NOMO-1 (cell line): Measurements from ENCODE around the gene PIP5K1B.

Experiments used
- DNase-seq, 2 experiments: peaks; one replicate each; lab custom pipeline; 2025; ENCODE audit not compliant: unreplicated experiment in 2 of 2; lab: John Stamatoyannopoulos, UW

The PIP5K1B gene

DNA sequence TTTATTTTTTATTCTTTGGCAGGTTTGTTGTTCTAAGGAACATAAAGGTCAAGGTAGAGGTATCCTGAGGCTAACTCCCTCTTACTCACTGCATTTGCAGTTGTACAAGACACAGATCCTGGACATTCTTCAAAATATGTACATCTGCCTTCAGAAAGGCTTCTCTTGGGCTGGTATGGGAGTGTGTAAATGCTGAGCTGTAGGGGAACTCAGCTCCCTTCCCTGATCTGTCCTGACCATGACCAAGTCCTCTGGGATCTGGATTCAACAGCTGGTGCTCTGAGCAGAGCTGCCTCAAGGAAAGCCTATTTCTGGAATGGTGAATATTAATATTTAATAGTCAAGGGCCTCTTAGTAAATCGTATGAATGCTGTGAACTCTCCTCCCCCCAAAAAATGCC lies 191.4 kb downstream of the PIP5K1B start:
- no peak for DNase-seq

DNA sequence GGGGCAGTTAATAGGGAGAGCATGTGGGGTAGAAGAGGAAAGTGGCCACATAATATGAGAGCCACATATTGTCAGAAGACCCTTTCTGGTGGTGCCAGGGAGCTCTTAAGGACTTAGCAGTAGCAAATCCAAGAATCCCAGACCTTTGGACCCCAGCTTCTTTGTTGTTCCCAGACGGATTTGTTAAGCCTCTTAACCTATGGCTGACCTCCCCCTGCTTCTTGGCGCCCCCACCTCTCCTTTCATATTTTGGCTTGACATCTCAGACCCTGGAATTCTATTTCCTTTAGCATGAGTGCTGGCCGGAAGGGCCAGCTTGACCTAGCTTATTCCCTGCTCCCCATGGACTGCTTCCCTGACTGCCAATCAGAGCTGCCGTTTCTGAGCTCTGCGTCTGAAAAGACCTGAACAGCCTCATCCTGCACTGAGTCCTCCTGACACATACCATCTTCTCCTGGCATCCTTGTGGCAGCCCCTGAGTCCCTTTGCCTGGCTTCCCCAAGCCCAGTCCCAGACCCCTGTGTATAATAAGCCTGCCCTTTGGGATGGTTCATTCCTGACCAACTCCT lies 192.6 kb downstream of the PIP5K1B start:
- no peak for DNase-seq

DNA sequence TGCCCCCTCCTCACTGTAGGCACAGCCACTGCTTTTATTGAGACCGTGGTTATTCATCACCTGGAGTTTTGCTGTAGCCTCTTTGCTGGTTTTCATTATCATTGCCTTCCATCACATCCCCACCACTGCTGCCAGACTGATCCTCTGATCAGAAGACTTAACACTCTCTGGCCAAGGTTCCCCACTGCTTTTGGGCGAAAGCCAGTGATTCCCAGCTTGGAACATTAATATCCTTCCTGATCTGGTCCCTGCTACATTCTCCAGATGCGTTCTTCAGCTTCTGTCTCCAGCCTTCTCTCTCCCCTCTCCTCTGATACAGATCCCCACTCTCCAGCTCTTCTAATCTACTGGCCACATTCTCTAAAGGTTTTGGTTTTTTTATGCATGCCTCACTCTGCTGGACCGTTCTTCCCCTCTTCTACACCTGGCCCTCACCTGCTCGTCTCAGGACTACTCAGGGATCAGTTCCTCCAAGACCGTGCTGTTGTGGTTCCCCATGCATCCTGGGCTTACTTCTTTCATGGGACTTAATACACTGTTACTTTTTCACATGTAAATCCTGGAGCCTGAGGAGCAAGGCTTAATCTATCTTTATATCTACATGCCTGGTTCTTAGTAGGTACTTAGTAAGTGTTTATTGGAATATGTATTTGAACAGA lies 193.9 kb downstream of the PIP5K1B start:
- DNase-seq: no peak

DNA sequence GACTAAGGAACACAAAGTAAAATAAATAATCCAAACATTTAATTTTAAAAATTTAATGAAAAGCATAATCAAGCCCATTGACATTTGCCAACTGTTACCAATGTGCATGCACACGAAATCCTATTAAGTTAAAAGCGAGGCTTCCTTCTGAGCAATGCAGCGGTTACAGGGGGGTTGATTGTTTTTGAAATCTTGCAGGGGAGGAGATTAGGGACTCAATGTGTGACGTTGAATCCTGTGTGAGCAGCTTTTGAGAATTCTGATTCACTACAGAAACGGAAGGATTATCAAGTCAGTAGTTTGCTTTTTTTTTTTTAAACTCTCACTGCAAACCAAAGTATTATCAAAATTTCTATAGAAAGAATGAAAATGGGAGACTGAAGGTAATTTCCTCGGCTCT lies 199.4 kb downstream of the PIP5K1B start:
- no peak for DNase-seq

DNA sequence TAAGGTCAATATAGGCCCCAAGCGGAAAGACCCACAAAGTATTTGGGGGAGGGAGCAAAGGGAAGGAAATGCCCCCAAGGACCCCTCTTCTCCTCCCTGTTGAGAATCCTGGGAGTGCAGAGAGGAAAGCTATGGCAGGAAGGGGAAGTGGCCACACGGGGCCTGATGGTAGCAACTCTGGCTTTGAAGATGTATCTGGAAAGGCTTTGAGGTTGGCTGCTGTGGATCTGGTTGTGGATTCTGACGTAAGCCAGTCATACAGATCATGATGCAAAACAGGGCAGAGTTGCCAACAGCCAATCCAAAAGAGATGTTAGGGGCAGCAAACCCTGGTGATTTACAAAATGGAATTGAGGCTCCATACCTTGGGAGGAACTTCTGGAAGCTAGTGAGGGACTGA lies 200.1 kb downstream of the PIP5K1B start:
- DNase-seq: no peak

DNA sequence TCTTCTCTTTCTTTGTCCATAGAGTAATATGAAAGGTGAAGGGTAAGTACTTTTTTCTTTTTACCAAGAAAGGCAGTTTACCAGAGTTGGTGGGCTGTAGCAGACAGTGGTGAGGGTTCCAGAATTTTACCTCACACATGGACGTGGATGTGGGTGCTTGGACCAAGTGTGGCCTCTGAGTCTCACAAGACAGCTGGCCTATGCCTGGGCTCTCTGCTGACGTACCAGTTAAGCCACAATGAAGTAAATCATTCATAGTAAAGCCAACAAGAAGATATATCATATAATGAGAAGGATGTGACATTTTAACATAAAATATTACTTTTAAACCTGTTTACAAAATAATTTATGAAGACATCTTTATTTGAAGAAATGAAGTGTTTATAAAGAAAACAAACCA lies 202.9 kb downstream of the PIP5K1B start:
- DNase-seq: no peak

DNA sequence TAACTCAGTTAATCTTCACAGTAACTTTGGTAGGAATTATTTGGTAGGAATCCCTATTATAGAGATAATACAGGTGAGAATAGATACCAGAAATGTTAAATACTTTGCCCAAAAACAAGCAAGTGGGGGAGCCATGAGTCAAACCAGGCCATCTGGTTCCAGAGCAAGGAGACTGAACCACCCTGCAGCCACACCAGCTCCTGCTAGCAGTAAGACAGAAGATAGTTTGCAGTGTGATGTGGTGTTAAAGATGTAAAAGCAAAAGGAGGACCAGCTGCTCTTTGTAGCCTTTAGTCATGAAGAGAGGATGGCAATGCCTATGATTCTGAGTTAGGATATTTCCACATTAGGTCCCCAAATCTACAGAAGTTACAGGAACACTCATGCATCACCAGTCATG lies 207.5 kb downstream of the PIP5K1B start:
- DNase-seq: no peak

DNA sequence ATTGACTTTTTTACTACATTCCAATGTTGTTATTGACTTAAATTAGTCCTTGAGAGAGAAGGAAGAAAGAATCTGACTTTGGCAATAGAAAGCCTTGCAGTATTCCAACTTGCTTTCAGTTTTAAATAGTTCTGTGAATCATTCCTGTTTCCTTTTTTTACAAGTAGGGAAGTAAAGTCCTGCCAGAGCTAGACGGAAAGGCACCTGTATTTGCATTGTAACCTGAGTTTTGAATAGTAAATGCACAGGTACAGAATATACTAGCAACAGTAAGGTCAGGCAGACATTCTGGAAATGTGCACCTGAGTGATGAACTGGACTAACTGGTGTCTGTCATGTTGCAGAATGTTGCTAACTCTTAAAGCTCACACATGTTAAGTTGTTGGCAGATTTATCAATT lies 208.0 kb downstream of the PIP5K1B start:
- no peak for DNase-seq

DNA sequence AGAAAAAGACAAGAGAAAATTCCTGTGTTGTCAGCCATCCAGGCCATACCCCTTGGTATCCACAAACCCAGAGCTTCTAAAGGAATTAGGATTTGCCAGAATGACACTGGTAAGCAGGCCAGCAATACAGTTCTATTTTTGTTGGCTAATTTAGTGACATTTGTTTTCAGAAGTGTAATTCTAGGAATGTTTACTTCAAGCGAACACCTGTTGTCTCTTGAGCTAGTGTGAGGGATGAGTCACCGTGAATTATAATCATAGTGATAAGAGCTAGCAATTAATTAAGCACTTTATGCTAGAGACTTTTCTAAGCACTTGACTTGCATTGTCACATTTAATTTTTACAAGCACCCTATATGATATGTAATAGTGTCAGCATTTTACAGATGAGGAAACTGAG lies 209.7 kb downstream of the PIP5K1B start:
- DNase-seq: no peak

DNA sequence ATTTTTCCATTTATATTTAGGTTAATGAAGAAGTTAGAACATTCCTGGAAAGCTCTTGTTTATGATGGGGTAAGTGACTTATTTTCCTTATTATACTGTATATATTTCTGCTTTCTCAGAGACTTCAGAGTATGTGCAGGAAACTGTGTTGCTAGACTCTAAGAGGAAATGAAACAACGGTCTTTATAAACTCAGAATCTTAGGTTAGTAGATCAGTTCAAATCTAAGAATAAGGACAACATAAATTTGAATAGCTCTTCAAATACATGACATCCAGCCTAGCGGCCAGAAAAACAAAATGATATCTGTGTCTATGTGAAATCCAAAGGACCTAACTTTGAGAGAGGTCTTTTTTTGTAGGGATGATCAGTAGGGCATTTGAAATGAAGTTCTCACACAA lies 214.6 kb downstream of the PIP5K1B start:
- peak in 1 of 2 experiments; percentile 22 for DNase-seq

DNA sequence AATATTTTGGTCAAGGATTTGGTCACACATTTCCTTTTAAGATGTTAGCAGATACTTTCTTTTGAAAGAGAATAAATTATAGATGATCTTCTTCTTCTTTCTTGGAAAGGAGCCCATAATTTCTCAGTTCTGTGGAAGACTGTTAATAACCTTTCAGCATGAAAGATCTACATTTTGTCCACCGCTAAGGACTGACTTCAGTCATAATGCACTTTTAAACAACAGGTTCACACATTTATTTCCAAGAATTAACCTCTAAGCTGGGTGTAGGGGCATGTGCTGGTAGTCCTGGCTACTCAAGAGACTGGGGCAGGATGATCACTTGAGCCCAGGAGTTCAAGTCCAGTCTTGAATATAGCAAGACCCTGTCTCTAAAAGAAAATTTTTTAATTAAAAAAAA lies 215.9 kb downstream of the PIP5K1B start:
- DNase-seq: no peak

DNA sequence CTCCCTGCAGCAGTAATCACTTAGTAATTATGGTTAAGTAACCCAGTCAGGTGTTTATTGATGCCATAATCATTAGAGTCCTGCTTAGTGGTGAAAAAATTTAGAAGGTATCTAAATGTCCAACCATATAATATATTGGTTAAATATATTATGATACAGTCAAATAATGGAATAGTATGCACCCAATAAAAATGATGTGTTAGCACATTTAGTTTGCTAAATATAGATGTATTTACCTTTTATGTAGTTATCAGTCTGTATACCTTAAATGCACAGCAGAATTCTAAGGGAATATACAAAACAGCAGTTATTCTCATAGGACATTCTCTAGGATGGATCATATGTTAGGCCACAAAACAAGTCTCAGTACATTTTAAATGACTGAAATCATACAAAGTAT lies 218.4 kb downstream of the PIP5K1B start:
- DNase-seq: no peak

DNA sequence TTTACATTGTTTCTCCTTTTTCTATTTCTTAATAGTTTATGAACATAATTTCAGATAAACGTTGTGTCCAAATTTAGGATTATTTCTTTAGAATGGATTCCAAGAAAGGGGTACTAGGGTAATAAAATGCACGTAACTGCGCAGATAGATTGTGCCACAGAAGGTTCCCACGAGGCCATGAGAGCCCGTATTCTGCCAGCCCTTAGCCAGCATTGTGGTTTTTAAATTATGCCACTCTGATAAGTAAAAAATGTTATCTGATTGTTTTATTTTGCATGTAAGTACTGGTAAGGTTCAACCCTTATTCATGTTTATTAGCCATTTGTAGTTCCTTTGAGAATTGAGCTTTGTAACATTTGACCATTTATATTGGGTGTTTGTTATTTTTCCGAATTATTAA lies 220.1 kb downstream of the PIP5K1B start:
- no peak for DNase-seq

DNA sequence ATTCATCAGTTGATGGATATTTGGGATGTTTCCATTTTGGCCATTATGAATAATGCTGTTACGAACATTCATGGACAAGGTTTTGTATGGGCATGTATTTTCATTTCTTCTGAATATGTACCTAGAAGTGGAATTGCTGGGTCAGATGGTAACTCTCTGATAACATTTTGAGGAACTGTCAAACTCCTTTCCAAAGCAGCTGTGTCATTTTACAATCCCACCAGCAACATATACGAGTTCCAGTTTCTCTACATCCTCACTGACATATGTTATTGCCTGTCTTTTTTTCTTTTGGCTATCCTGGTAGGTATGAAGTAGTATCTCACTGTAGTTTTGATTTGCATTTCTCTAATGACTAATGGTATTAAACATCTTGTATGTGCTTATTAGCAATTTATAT lies 222.1 kb downstream of the PIP5K1B start:
- DNase-seq: no peak

DNA sequence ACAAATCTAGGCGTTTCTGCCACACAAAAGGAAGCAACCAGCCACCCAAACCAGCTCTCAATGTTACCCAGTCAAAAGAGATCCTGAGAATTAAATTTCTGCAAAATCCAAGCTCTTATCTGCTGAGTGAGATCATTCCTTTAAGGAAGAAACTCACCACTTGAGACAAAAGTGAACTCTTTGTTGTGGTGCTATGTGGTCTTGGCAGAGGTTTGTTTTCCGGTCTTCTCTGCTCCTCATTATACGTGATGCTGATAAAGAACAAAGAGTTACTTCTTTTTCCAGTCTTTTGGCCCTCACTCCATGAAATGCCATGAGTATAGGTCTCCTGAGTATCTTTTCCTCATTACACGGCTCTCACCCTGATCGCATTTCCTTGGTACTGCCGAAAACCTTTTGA lies 226.8 kb downstream of the PIP5K1B start:
- DNase-seq: no peak

DNA sequence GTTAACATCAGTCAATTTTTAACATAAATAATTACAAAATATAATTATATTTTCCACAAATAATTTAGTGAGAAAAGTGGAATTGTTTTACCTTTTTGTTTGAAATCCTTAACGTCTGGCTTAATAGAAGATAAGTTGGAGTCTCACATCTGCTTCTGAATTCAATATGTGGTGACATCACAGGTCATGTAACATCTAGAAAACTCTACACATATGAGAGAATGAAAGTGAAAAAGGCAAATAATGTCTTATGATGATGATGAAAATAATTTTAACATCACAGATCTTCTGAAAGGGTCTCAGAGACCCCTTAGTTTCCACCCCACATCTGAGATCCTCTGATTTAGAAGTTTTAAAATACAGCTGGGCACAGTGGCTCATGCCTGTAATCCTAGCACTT lies 227.4 kb downstream of the PIP5K1B start:
- DNase-seq: no peak

DNA sequence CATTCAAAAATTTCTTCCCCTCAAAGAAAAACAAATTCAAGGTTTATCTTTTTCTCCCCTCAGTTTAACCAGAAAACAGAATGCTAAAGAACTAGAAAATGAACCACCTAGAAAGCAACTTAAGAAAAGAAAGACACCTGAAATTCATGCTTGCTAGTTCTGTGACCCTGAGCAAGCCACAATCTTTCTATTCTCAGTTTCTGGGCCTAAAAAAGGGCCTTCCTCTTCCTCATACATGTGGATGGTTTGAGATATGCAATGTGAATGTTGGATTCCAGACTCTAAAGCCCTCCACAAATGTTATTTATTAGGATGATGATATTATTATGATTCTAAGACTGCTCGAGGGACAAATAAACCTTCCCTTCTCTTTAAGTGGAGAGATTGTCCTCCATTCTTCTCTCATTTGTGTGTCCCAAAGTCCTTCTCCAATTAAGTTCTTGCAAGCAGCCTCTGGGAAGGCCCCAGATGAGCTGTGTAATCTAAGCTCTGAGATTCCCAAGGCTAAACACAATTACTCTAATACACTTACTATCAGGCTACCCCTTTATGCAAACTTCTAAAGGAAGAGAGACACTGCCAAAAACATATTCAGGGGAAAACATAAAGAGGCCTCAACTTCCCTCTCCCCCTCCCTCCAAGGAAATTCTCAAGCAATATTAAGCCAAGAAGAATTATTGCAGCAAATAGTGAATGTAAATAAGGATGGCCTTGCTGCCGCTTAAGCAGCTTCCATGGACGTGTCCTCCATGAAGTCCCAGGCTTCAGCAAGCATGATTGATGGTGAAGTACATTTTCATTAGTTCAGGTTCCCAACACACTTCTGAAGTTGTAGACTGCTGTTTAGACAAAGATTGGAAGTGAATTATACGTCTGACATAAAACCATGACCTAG lies 228.6 kb downstream of the PIP5K1B start:
- DNase-seq: no peak

DNA sequence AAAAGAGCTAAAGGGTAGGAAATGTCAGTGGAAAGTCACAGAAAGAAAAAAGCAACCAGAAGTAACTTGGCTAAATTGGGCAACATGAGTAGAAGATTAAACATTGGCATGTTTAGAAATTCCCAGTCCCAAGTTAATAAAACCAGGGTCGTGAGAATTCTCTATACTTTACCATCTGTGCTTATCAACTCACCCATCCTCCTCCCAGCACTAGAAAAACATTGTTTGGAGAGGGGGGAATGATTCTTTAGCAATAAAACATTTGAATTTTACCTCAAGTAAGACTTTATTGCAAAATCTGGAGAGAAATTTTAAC lies 229.2 kb downstream of the PIP5K1B start:
- DNase-seq: no peak

DNA sequence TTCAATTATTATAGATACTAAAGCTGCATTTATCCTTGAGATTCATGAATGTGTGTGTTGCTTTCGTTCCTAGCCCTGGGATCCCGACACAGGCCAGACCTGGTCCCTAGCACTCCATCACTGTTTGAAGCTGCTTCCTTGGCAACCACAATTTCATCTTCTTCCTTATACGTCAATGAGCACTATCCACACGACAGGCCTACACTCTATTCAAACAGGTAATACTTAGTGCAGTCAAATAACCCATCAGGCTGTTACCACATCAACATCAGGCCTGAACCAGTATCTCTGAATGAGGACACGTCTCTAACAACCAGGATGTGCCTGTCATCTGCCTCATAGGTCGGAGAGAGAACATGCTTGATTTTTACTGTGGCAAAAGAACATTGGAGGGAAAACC lies 235.5 kb downstream of the PIP5K1B start:
- no peak for DNase-seq

DNA sequence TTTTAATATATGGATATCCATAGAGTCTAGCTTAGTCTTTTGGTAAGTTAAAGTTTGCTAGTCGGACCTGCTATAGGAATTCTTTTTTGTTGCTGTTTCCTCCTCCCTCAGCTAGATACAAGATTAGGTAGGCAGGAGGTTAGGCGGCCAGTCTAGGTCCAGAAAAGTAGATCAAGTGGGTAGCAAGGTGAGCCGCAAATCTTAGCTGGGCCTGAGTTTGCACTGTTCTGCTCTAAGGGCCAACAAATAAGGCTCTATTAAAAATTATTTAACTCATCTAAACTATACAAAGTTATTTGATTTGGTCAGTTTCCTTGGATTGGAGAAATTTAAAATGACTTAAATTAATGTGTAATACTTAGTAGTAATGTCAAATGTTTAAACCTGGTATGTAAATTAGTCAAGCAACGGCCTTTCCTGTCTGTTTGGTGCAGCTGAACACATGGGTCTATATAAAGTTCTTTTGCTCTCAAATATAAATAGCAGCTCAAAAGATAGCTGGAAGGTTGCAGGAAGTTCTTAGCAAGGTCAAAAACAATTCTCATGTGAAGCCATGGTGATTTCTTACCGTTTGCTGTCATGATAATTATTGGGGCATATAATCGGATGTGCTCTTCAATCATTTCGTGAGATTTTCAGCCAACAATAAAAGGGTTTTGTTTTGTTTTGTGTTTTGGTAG lies 236.9 kb downstream of the PIP5K1B start:
- no peak for DNase-seq

DNA sequence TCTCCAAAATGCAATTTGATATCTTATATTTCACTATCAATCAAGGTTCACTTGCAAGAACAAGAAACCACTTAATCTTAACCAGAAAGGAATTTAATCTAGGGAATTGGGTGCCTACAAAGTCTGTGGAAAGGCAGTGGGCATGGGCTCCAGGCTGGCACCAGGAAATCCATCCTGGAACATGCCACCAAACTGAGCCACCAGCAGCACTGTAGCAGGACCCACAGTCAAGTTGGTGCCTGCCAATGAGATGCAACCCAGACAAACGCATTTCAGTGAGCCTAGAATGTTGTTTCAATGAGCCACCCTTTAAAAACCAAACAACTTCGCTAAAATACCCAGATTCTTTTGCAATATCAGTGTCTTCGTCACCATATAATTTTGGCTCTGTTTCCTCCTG lies 237.8 kb downstream of the PIP5K1B start:
- DNase-seq: no peak

DNA sequence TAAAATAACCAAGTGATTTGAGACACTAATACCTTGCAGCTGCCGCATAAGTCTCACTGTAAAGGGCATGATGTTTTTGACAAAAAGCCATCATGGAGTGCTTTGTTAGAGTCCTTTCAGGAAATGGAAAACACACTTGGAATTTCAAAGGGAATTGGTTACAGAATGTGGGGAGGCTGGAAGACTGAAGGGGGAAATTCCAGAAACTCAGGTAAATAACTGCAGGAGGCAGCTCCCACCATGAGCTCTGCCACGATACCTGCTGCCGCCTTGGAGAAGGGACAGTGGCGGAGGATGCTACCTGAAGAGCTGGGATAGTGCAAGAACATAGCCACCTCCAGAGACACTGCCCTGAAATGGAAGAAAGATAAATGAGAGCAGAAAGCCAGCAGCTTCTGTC lies 242.0 kb downstream of the PIP5K1B start:
- DNase-seq: no peak
